SH-SY5Y (cell line): ENCODE results near the gene UBE2N.

ENCODE experiments used
- GATA2 ChIP-seq: IDR thresholded peaks from 2 replicates; pipeline ENCODE4 v1.6.1; 2011; ENCODE audit warnings: mild to moderate bottlenecking, low read depth, low read length
- GATA3 ChIP-seq: IDR thresholded peaks from 2 replicates; pipeline ENCODE4 v1.6.1; 2011; ENCODE audit warnings: low read depth, mild to moderate bottlenecking, low read length, moderate library complexity

DNA sequence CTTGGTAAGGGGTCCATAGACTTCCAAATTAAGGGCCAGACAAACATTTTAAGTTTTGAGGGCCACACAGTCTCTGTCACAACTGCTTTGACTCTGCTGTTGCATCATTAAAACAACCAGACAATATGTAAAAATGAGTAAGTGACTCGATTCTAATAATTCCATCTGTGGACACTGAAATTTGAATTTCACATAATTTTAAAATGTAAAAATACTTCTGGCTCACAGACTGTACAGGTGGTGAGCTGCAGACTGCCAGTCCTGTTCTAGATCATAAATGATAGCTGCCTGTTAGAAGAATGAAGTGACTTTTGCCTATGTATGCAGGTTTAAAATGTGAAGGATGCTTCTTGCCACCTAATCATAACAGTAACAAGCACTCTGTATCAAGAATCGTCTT, 48.3 kb downstream of the UBE2N start:
- TF ChIP-seq GATA2 (no peak), GATA3 (no peak)
